GM18858 (cell line): Measurements from ENCODE around the gene PFN3.
"Not testable (repeated sequence)": the region's sequence is repeated elsewhere in the genome, so short reads cannot be mapped to it uniquely, and the experiment has no call there.

ENCODE experiments used
- ATAC-seq: cut with Tn5 transposase; IDR thresholded peaks from one replicate; pipeline ENCODE4 v1.9.1; 2021; ENCODE audit not compliant: unreplicated experiment

The PFN3 gene

GRCh38 chr5:177361418-177362291 is 38.8 kb downstream of the PFN3 start:
- no peak for ATAC-seq

GRCh38 chr5:177360740-177361139 is 39.7 kb downstream of the PFN3 start:
- ATAC-seq = not testable (repeated sequence)

GRCh38 chr5:177359860-177360259 is 40.6 kb downstream of the PFN3 start:
- ATAC-seq = no peak

GRCh38 chr5:177359451-177359851 is 41.0 kb downstream of the PFN3 start:
- ATAC-seq = no peak

- ATAC-seq = no peak
These were observed 42.1 kb downstream of the PFN3 start for GRCh38 chr5:177358370-177358819.

GRCh38 chr5:177357459-177358351 is 42.8 kb downstream of the PFN3 start, which contains the start of gene RGS14:
Gene RGS14, plus strand, starts transcription at chr5:177357924. Its CDS starts 101 bp downstream, at chr5:177358025.
- ATAC-seq = peak; percentile 80

GRCh38 chr5:177357146-177357458 is 43.4 kb downstream of the PFN3 start:
- no peak for ATAC-seq

GRCh38 chr5:177356746-177357145 is 43.7 kb downstream of the PFN3 start:
- no peak for ATAC-seq

GRCh38 chr5:177355868-177356168 is 44.6 kb downstream of the PFN3 start:
- ATAC-seq = no peak

GRCh38 chr5:177355162-177355867 is 45.1 kb downstream of the PFN3 start:
- ATAC-seq = no peak

GRCh38 chr5:177354711-177355110 is 45.8 kb downstream of the PFN3 start:
- ATAC-seq = no peak

GRCh38 chr5:177354256-177354655 is 46.2 kb downstream of the PFN3 start:
- no peak for ATAC-seq

- no peak for ATAC-seq
These were observed 47.4 kb downstream of the PFN3 start for GRCh38 chr5:177353093-177353492.

- ATAC-seq = peak; percentile 86
These were observed 48.8 kb downstream of the PFN3 start, which contains the start of gene LMAN2 for GRCh38 chr5:177351392-177352329. Gene LMAN2, minus strand, starts transcription at chr5:177351668. Its CDS starts 21 bp downstream, at chr5:177351647.

- no peak for ATAC-seq
These were observed 49.6 kb downstream of the PFN3 start for GRCh38 chr5:177350776-177351391.
